Fibroblast of lung (primary cell): ENCODE results near the gene FAM47A. TPM values are rescaled to one million over a fixed set of nuclear protein-coding genes. Genes with fewer than 3 reads are reported as not detected.

Experiments used
- DNase-seq, 2 donors: peaks; one replicate each; pipeline versions ENCODE4 v3.0.0 to v3.0.0-alpha.2; 2010; ENCODE audit warnings: low read depth in 2 of 2
- H2AFZ ChIP-seq: 2 replicates; pipeline ENCODE4 v1.5.1; 2012; ENCODE audit warnings: low read length, control low read depth, inconsistent platforms
- H3K27ac ChIP-seq: 2 replicates; pipeline ENCODE4 v1.5.1; 2011; ENCODE audit warnings: low read length, control low read depth; ENCODE audit not compliant: insufficient read depth
- H3K27me3 ChIP-seq: 2 replicates; pipeline ENCODE4 v1.5.1; 2011; ENCODE audit warnings: mild to moderate bottlenecking, low read length; ENCODE audit not compliant: control insufficient read depth, insufficient read depth
- H3K36me3 ChIP-seq: 2 replicates; pipeline ENCODE4 v1.5.1; 2011; ENCODE audit warnings: low read length; ENCODE audit not compliant: control insufficient read depth, insufficient read depth
- H3K4me1 ChIP-seq: 2 replicates; pipeline ENCODE4 v1.5.1; 2011; ENCODE audit warnings: low read length; ENCODE audit not compliant: control insufficient read depth, insufficient read depth; ENCODE audit errors: extremely low read depth
- H3K4me2 ChIP-seq: 2 replicates; pipeline ENCODE4 v1.5.1; 2011; ENCODE audit warnings: low read length, control low read depth; ENCODE audit not compliant: insufficient read depth; ENCODE audit errors: extremely low read depth
- H3K4me3 ChIP-seq, 4 experiments: fragments of 200-600 bp in 1 of 4; sonication (generic) in 1 of 4; replicated peaks in 1 of 4; 2 replicates each; pipeline ENCODE4 v1.5.1; 2011 to 2016; ENCODE audit warnings: low read length in 4 of 4, low read depth in 3 of 4, mild to moderate bottlenecking in 3 of 4, control low read depth in 2 of 4, inconsistent platforms in 1 of 4, mixed read lengths in 1 of 4; ENCODE audit not compliant: insufficient read depth in 1 of 4; ENCODE audit errors: control extremely low read depth in 1 of 4
- H3K79me2 ChIP-seq: 2 replicates; pipeline ENCODE4 v1.5.1; 2012; ENCODE audit warnings: mild to moderate bottlenecking, low read length, inconsistent platforms; ENCODE audit not compliant: control insufficient read depth, insufficient read depth
- H3K9ac ChIP-seq: 2 replicates; pipeline ENCODE4 v1.5.1; 2011; ENCODE audit warnings: mild to moderate bottlenecking, low read length, control low read depth; ENCODE audit not compliant: insufficient read depth
- H3K9me3 ChIP-seq: 2 replicates; pipeline ENCODE4 v1.5.1; 2012; ENCODE audit warnings: low read depth, low read length; ENCODE audit not compliant: control insufficient read depth, insufficient read depth
- H4K20me1 ChIP-seq: 2 replicates; pipeline ENCODE4 v1.5.1; 2011; ENCODE audit warnings: low read length; ENCODE audit not compliant: control insufficient read depth, insufficient read depth; ENCODE audit errors: extremely low read depth
- CTCF ChIP-seq, 2 donors: IDR thresholded peaks in 1 of 2; conservative IDR thresholded peaks in 1 of 2; 1 replicate in 1 of 2; 2 replicates in 1 of 2; pipeline ENCODE4 v1.5.1; 2011 to 2012; ENCODE audit warnings: low read length in 2 of 2, control low read depth in 1 of 2, inconsistent platforms in 1 of 2, low read depth in 1 of 2, mild to moderate bottlenecking in 1 of 2
- EZH2 ChIP-seq: IDR thresholded peaks from 2 replicates; pipeline ENCODE4 v1.5.1; 2012; ENCODE audit warnings: low read length, control low read depth, mild to moderate bottlenecking; ENCODE audit errors: missing control alignments
- polyA plus RNA-seq, 2 donors: library from polyadenylated mRNA; depleted of rRNA in 1 of 2; stranded (reverse) in 1 of 2; unstranded in 1 of 2; fragments of >200 nt; gene quantifications; 2 replicates each; pipeline ENCODE4 v1.2.1, GENCODE V29; 2011 to 2012; ENCODE audit warnings: missing spikeins in 1 of 2
- total RNA-seq: library from RNA; depleted of rRNA; stranded (reverse); fragments of >200 nt; gene quantifications from 2 replicates; pipeline ENCODE4 v1.2.1, GENCODE V29; 2014

FAM47A gene
- total and polyA plus RNA-seq, 2 donors (not counting 1 experiment from before 2014, with no cell fraction given) = not detected

- TF ChIP-seq EZH2 (no peak), CTCF (conservative IDR thresholded peaks at IDR 0.05 in 1 of 2, IDR thresholded peaks at IDR 0.05 in 1 of 2; ENCODE audit: low read depth in 1 of 2, low read length in 2 of 2) (no peak)
- no peak overlapping the region for H2AFZ ChIP-seq
- no peak overlapping the region for H3K27ac ChIP-seq
- no peaks in the 10 kb centered on the region for H3K27me3 ChIP-seq
- H4K20me1 ChIP-seq = no peaks in the 10 kb centered on the region
- no peaks in the 10 kb centered on the region for H3K36me3 ChIP-seq
- DNase-seq = no peak
- H3K9ac ChIP-seq = no peak overlapping the region
- no peak overlapping the region for H3K4me2 ChIP-seq
- H3K79me2 ChIP-seq = no peaks in the 10 kb centered on the region
- H3K4me3 ChIP-seq = no peak overlapping the region
- H3K9me3 ChIP-seq = no peaks in the 10 kb centered on the region
- H3K4me1 ChIP-seq = no peaks in the 10 kb centered on the region
Observed at GRCh38 chrX:34130501-34130900, 1.6 kb downstream of the FAM47A start.

- Histone ChIP-seq H3K4me3 (no peak overlapping the region), H3K79me2 (no peaks in the 10 kb centered on the region), H3K9me3 (no peaks in the 10 kb centered on the region), H3K36me3 (no peaks in the 10 kb centered on the region), H3K9ac (no peak overlapping the region), H3K27me3 (no peaks in the 10 kb centered on the region), H3K4me2 (no peak overlapping the region), H4K20me1 (no peaks in the 10 kb centered on the region), H3K27ac (no peak overlapping the region), H3K4me1 (no peaks in the 10 kb centered on the region), H2AFZ (no peak overlapping the region)
- no peak for DNase-seq
- no peak for TF ChIP-seq CTCF (conservative IDR thresholded peaks at IDR 0.05 in 1 of 2, IDR thresholded peaks at IDR 0.05 in 1 of 2; ENCODE audit: low read depth in 1 of 2, low read length in 2 of 2)
- TF ChIP-seq EZH2 = no peak
Observed at GRCh38 chrX:34126011-34126410, 6.1 kb downstream of the FAM47A start.

- no peaks in the 10 kb centered on the region for H3K36me3 ChIP-seq
- H3K4me2 ChIP-seq = no peak overlapping the region
- no peaks in the 10 kb centered on the region for H4K20me1 ChIP-seq
- no peak overlapping the region for H3K9ac ChIP-seq
- H2AFZ ChIP-seq = no peak overlapping the region
- TF ChIP-seq EZH2 = no peak
- no peak for TF ChIP-seq CTCF (conservative IDR thresholded peaks at IDR 0.05 in 1 of 2, IDR thresholded peaks at IDR 0.05 in 1 of 2; ENCODE audit: low read depth in 1 of 2, low read length in 2 of 2)
- H3K27me3 ChIP-seq = no peaks in the 10 kb centered on the region
- H3K4me3 ChIP-seq = no peak overlapping the region
- no peak overlapping the region for H3K27ac ChIP-seq
- DNase-seq = no peak
- H3K79me2 ChIP-seq = no peaks in the 10 kb centered on the region
- no peaks in the 10 kb centered on the region for H3K9me3 ChIP-seq
- no peaks in the 10 kb centered on the region for H3K4me1 ChIP-seq
Observed at GRCh38 chrX:34119122-34119521, 13.0 kb downstream of the FAM47A start.
